T-cell (primary cell): ENCODE measurements around the gene JMJD1C. TPM values are rescaled to one million over a fixed set of nuclear protein-coding genes. Genes with fewer than 3 reads are reported as not detected.

Experiments used
- ATAC-seq, 4 experiments: fragments of 200-7000 bp in 3 of 4; fragments of 150-1000 bp in 1 of 4; cut with Tn5 transposase; replicated peaks in 1 of 4; 1 replicate in 3 of 4; 2 replicates in 1 of 4; pipeline ENCODE4 v1.10.0; 2021; ENCODE audit warnings: moderate library complexity in 3 of 4, mild to moderate bottlenecking in 2 of 4, moderate number of reproducible peaks in 1 of 4
- CTCF ChIA-PET, 2 donors: fragments of 300-600 bp; sonication (Branson Sonifier 250); formaldehyde crosslinking; loops; one replicate each; lab custom pipeline; 2022; ENCODE audit warnings: antibody characterized with exemption in 2 of 2; lab: Charles Lee
- POLR2A ChIA-PET, 2 donors: fragments of 300-600 bp; sonication (Branson Sonifier 250); formaldehyde crosslinking; loops; one replicate each; lab custom pipeline; 2022; ENCODE audit warnings: antibody characterized with exemption in 2 of 2; lab: Charles Lee
- DNase-seq, 35 experiments: peaks; one replicate each; pipeline versions ENCODE4 v3.0.0 to v3.0.0-alpha.2; 2013 to 2023
- H3K27ac ChIP-seq: one replicate; pipeline ENCODE4 v1.5.1; 2013; ENCODE audit warnings: low read length
- H3K27me3 ChIP-seq, 2 experiments: replicated peaks in 1 of 2; 1 replicate in 1 of 2; 2 replicates in 1 of 2; pipeline versions ENCODE4 v1.6.1 to v1.7.0; 2013; ENCODE audit warnings: low read length in 1 of 2, mixed read lengths in 1 of 2; ENCODE audit not compliant: control insufficient read depth in 2 of 2, insufficient read depth in 2 of 2; ENCODE audit errors: extremely low read depth in 1 of 2
- H3K36me3 ChIP-seq, 2 donors: 1 replicate in 1 of 2; 2 replicates in 1 of 2; pipeline versions ENCODE4 v1.6.1 to v1.7.0; 2013; ENCODE audit warnings: low read length in 1 of 2; ENCODE audit not compliant: control insufficient read depth in 2 of 2, insufficient read depth in 1 of 2; ENCODE audit errors: extremely low read depth in 1 of 2
- H3K4me1 ChIP-seq, 2 experiments: 1 replicate in 1 of 2; 2 replicates in 1 of 2; pipeline versions ENCODE4 v1.6.1 to v1.7.0; 2013; ENCODE audit warnings: low read length in 2 of 2, mixed read lengths in 1 of 2; ENCODE audit not compliant: insufficient read depth in 2 of 2, control insufficient read depth in 1 of 2; ENCODE audit errors: extremely low read depth in 1 of 2
- H3K4me3 ChIP-seq, 2 donors: 1 replicate in 1 of 2; 2 replicates in 1 of 2; pipeline versions ENCODE4 v1.5.1 to v1.7.0; 2013; ENCODE audit warnings: mild to moderate bottlenecking in 2 of 2, low read length in 1 of 2, moderate library complexity in 1 of 2; ENCODE audit not compliant: control insufficient read depth in 1 of 2; ENCODE audit errors: extremely low read depth in 1 of 2
- H3K9me3 ChIP-seq: 2 replicates; pipeline ENCODE4 v1.7.0; 2013
- H3K27ac Mint-ChIP-seq, 2 donors: one replicate each; pipeline ENCODE4 v1.8.0; 2020 to 2021; ENCODE audit warnings: mild to moderate bottlenecking in 2 of 2, mixed read lengths in 2 of 2
- H3K27me3 Mint-ChIP-seq, 2 donors: one replicate each; pipeline ENCODE4 v1.8.0; 2021 to 2022; ENCODE audit warnings: mixed read lengths in 2 of 2
- H3K36me3 Mint-ChIP-seq: one replicate; pipeline ENCODE4 v1.8.0; 2021; ENCODE audit warnings: mixed read lengths
- H3K4me1 Mint-ChIP-seq, 3 donors: one replicate each; pipeline ENCODE4 v1.8.0; 2020 to 2022; ENCODE audit warnings: mixed read lengths in 3 of 3, mild to moderate bottlenecking in 1 of 3
- H3K4me3 Mint-ChIP-seq, 3 donors: one replicate each; pipeline ENCODE4 v1.8.0; 2020 to 2022; ENCODE audit warnings: mild to moderate bottlenecking in 3 of 3, mixed read lengths in 3 of 3, moderate library complexity in 3 of 3
- H3K9me3 Mint-ChIP-seq, 3 donors: one replicate each; pipeline ENCODE4 v1.8.0; 2020 to 2022; ENCODE audit warnings: mixed read lengths in 3 of 3
- WGBS: methylation state at CpG from one replicate; pipeline ENCODE4 v1.1.5; 2013; ENCODE audit warnings: missing lambda C conversion rate; ENCODE audit not compliant: insufficient coverage; 5-methylcytosine and 5-hydroxymethylcytosine counted together
- total RNA-seq, 35 experiments: library from RNA in 6 of 35; stranded (reverse) in 6 of 35; fragments of 120-200 nt in 1 of 35; gene quantifications; one replicate each; pipeline versions ENCODE4 v1.2.1 to v1.2.4 and lab custom pipeline; 2013 to 2026

JMJD1C gene
- total RNA-seq, 5 donors from 2014 or later (not counting 1 experiment from before 2014, with no cell fraction given), result 84.1 to 193 (median 92.6) TPM

GRCh38 chr10:63313066-63313717 is 152.6 kb downstream of the JMJD1C start:
- H3K4me3 ChIP-seq, result no peak overlapping the region
- Mint-ChIP-seq H3K27ac (no peak overlapping the region), H3K9me3 (no peaks in the 10 kb centered on the region), H3K27me3 (no peaks in the 10 kb centered on the region), H3K4me1 (peaks cover 6 to 15% (median 8%) of the 10 kb centered on the region in 3 donors), H3K4me3 (no peak overlapping the region), H3K36me3 (peaks cover 10% of the 10 kb centered on the region)
- no peak overlapping the region for H3K27ac ChIP-seq
- ChIA-PET CTCF (interaction anchor here in 1 of 2 donors (0.6 kb wide), 1 partner anchor 1126 kb away, joined by 3 read pairs; no protein-coding TSS in a partner anchor), POLR2A (no interaction called here)
- no peaks in the 10 kb centered on the region for H3K4me1 ChIP-seq
- H3K9me3 ChIP-seq, result no peaks in the 10 kb centered on the region
- DNase-seq (no peak), ATAC-seq (no peak)
- H3K27me3 ChIP-seq, result no peaks in the 10 kb centered on the region
- WGBS, result no CpG with 5 or more reads among the region's 3 CpGs
- no peaks in the 10 kb centered on the region for H3K36me3 ChIP-seq

DNA sequence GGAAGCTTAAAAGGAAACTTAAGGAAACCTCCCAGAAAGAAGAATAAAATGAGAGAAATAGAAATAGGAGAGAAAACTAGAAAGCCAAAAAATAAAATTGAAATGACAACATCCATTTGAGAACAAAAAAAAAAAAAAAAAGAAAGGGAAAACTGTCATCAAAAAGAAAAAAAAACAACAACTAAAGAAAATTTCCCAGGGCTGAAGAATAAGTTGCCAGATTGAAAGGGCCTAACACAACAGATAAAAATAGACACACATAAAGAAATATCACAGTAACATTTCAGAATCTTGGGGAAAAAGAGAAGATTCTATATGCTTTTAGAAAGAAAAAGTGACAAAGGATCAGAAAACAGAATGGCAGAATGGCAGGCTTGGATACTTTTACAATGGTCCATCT is 157.1 kb downstream of the JMJD1C start:
- ChIA-PET CTCF (interaction anchor here in 1 of 2 donors (0.6 kb wide), 1 partner anchor 600 kb away, joined by 7 read pairs; no protein-coding TSS in a partner anchor), POLR2A (interaction anchor here in 1 of 2 donors (0.7 kb wide), 1 partner anchor 1384 kb away, joined by 3 read pairs; no protein-coding TSS in a partner anchor)
- H3K4me3 ChIP-seq, result no peak overlapping the region
- H3K4me3 Mint-ChIP-seq, result no peak overlapping the region
- no peak overlapping the region for H3K27ac Mint-ChIP-seq
- H3K36me3 ChIP-seq, result no peaks in the 10 kb centered on the region
- peaks cover 13% of the 10 kb centered on the region for H3K36me3 Mint-ChIP-seq
- ATAC-seq, result no peak
- H3K27me3 Mint-ChIP-seq, result no peaks in the 10 kb centered on the region
- H3K9me3 ChIP-seq, result no peaks in the 10 kb centered on the region
- H3K4me1 ChIP-seq, result no peaks in the 10 kb centered on the region
- no peak overlapping the region for H3K27ac ChIP-seq
- H3K4me1 Mint-ChIP-seq, result peaks cover 6 to 12% (median 9%) of the 10 kb centered on the region in 3 donors
- DNase-seq, result no peak
- no peaks in the 10 kb centered on the region for H3K27me3 ChIP-seq
- H3K9me3 Mint-ChIP-seq, result no peaks in the 10 kb centered on the region

DNA sequence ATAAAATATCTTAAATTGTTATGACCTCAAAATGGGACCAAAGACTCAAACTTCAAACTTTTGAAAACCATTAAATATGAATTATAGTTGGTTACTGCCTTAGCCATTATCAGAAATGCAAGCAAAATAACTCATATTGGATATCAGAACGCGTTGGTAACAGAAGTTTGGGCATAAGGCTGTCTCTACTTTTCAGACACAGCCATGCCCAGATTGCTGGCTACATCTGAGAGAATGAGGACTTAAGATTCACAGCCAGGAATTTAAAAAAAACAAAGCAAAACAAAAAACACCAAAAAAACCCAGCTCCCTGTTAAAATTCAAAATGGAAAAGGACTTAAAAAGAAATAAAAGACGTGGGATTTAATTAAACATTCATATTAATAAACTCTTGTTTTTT is 161.6 kb downstream of the JMJD1C start:
- ChIA-PET CTCF (interaction anchor here in 1 of 2 donors (0.7 kb wide), 1 partner anchor 112 kb away, joined by 3 read pairs; no protein-coding TSS in a partner anchor), POLR2A (interaction anchor here in 1 of 2 donors (0.6 kb wide), 1 partner anchor 47 kb away, joined by 8 read pairs; no protein-coding TSS in a partner anchor)
- ATAC-seq (no peak), DNase-seq (no peak)
- Histone ChIP-seq H3K9me3 (no peaks in the 10 kb centered on the region), H3K27ac (no peak overlapping the region), H3K36me3 (no peaks in the 10 kb centered on the region), H3K4me1 (no peaks in the 10 kb centered on the region), H3K27me3 (no peaks in the 10 kb centered on the region), H3K4me3 (no peak overlapping the region)
- H3K27me3 Mint-ChIP-seq, result no peaks in the 10 kb centered on the region
- H3K27ac Mint-ChIP-seq, result no peak overlapping the region
- H3K36me3 Mint-ChIP-seq, result peaks cover 19% of the 10 kb centered on the region
- no peak overlapping the region for H3K4me3 Mint-ChIP-seq
- peaks cover 15 to 16% (median 16%) of the 10 kb centered on the region in 3 donors for H3K4me1 Mint-ChIP-seq
- H3K9me3 Mint-ChIP-seq, result no peaks in the 10 kb centered on the region
- no CpG with 5 or more reads among the region's 3 CpGs for WGBS

DNA sequence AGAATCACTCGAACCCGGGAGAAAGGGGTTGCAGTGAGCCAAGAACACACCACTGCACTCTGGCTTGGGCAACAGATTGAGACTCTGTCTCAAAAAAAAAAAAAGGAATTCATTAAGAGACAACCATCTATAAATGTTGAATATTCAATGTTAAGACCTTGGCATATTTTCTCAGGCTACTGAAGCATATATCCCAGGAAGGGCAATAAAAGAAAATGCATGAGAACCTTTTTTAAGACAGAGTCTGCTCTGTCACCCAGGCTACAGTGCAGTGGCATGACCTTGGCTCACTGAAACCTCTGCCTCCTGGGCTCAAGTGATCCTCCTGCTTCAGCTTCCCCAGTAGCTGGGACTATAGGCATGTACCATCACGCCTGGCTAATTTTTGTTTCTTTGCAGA is 165.0 kb downstream of the JMJD1C start:
- CTCF ChIA-PET, result interaction anchor here in 1 of 2 donors (0.9 kb wide), 1 partner anchor 14 kb away, joined by 3 read pairs; no protein-coding TSS in a partner anchor

DNA sequence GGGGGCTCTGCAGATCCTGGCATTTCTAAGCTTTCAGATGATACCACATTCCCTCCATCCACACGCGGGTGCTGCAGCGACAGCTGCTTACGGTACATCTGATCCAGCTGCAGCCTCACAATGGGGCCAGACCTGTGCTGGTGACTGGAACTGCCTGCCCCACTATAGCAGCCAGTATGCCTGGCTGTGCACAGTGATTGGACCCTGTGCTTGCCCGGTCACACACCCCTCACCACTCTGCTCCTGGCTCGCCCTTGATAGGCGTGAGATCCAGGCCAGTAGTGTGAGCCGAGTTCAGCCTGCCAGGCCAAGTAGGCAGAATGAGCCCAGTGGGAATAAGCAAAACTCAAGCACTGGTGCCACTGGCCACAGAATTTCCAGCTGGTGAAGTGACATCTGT is 167.8 kb downstream of the JMJD1C start:
- no peak for DNase-seq
- Mint-ChIP-seq H3K4me1 (peaks cover 5 to 11% (median 9%) of the 10 kb centered on the region in 3 donors), H3K27me3 (no peaks in the 10 kb centered on the region), H3K27ac (no peak overlapping the region), H3K9me3 (no peaks in the 10 kb centered on the region), H3K4me3 (no peak overlapping the region), H3K36me3 (peaks cover 5% of the 10 kb centered on the region)
- no peak overlapping the region for H3K27ac ChIP-seq
- H3K27me3 ChIP-seq, result no peaks in the 10 kb centered on the region
- no peaks in the 10 kb centered on the region for H3K4me1 ChIP-seq
- ChIA-PET CTCF (no interaction called here), POLR2A (interaction anchor here in 1 of 2 donors (0.5 to 0.6 kb wide), 3 partner anchors 30 to 81 kb away, joined by 3 to 6 read pairs (median 3); no protein-coding TSS in a partner anchor)
- no peaks in the 10 kb centered on the region for H3K9me3 ChIP-seq
- H3K4me3 ChIP-seq, result no peak overlapping the region
- 100% methylated on average over 8 of the region's 8 CpGs for WGBS
- H3K36me3 ChIP-seq, result no peaks in the 10 kb centered on the region
- ATAC-seq, result no peak

More for the DNA sequence above, 165.0 kb downstream of the JMJD1C start:
- no peak overlapping the region for H3K27ac Mint-ChIP-seq
- H3K9me3 ChIP-seq, result no peaks in the 10 kb centered on the region
- peaks cover 5 to 13% (median 8%) of the 10 kb centered on the region in 3 donors for H3K4me1 Mint-ChIP-seq
- no peaks in the 10 kb centered on the region for H3K27me3 Mint-ChIP-seq
- no peak for ATAC-seq
- H3K4me3 Mint-ChIP-seq, result no peak overlapping the region
- no peak for DNase-seq
- no peaks in the 10 kb centered on the region for H3K36me3 ChIP-seq
- H3K27me3 ChIP-seq, result no peaks in the 10 kb centered on the region
- no peak overlapping the region for H3K27ac ChIP-seq
- H3K4me3 ChIP-seq, result no peak overlapping the region
- POLR2A ChIA-PET, result interaction anchor here in 1 of 2 donors (0.5 kb wide), 1 partner anchor 75 kb away, joined by 3 read pairs; no protein-coding TSS in a partner anchor
- 100% methylated on average over 1 of the region's 3 CpGs for WGBS
- peaks cover 12% of the 10 kb centered on the region for H3K36me3 Mint-ChIP-seq
- no peaks in the 10 kb centered on the region for H3K4me1 ChIP-seq
- no peaks in the 10 kb centered on the region for H3K9me3 Mint-ChIP-seq

GRCh38 chr10:63294781-63295180 is 171.0 kb downstream of the JMJD1C start:
- no peak overlapping the region for H3K27ac Mint-ChIP-seq
- H3K36me3 Mint-ChIP-seq, result no peaks in the 10 kb centered on the region
- CTCF ChIA-PET, result interaction anchor here in 1 of 2 donors (1.1 kb wide), 1 partner anchor 77 kb away, joined by 4 read pairs; no protein-coding TSS in a partner anchor
- no peaks in the 10 kb centered on the region for H3K27me3 Mint-ChIP-seq
- no peak for DNase-seq
- no peaks in the 10 kb centered on the region for H3K9me3 Mint-ChIP-seq
- ATAC-seq, result no peak
- H3K27ac ChIP-seq, result no peak overlapping the region
- no CpG with 5 or more reads among the region's 2 CpGs for whole genome bisulfite sequencing
- H3K9me3 ChIP-seq, result no peaks in the 10 kb centered on the region
- no peaks in the 10 kb centered on the region for H3K4me1 ChIP-seq
- H3K27me3 ChIP-seq, result no peaks in the 10 kb centered on the region
- H3K4me1 Mint-ChIP-seq, result peaks cover 0 to 3% (median 0%) of the 10 kb centered on the region in 3 donors
- POLR2A ChIA-PET, result interaction anchor here in 1 of 2 donors (0.7 kb wide), 1 partner anchor 78 kb away, joined by 4 read pairs; no protein-coding TSS in a partner anchor
- H3K4me3 Mint-ChIP-seq, result no peak overlapping the region
- no peaks in the 10 kb centered on the region for H3K36me3 ChIP-seq
- no peak overlapping the region for H3K4me3 ChIP-seq
